ENCODE results near the gene CCDC102A.

Gene CCDC102A

DNA sequence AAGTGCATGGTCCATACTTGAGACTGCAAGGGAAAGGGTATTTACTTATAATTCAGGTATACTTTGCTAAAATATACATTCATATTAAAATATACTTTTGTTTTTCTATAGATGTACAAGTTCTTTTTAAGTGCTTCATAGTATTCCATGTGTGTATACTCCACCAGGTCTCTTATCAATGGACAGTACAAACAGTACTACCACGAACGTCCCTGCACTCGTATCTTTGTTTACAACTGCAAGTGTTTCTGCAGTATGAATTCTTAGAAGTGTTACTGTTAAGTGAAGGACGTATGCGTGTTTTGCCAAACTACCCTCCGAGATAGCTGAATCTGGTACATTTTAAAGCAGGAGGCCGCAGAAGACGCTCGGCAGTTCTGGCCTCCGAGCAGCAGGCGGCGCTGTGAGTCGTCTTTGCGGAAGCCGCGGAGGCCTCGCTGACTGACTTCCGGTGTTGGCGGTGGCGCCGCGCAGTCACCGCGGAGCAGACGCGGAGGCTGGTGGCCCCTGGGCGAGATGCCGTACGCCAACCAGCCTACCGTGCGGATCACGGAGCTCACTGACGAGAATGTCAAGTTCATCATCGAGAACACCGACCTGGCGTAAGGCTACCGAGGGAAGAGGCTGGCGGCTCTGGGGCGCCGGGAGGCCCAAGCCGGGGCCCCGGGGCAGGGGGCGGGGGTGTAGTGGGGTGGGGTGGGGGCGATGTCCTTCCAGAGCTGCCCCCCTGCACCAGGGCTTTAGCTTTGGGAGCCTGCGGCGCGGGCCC is 74.0 kb downstream of the CCDC102A start, which contains the start of gene POLR2C:
POLR2C (plus strand) TSS at position 471 of the 769 bp plus-strand sequence; CDS start at position 517, 46 bp downstream.
- peak within 1 kb of the TSS; percentile 95 for H3K4me3 ChIP-seq (ENCODE audit: low read length)
- TF ChIP-seq, protein P1, sequence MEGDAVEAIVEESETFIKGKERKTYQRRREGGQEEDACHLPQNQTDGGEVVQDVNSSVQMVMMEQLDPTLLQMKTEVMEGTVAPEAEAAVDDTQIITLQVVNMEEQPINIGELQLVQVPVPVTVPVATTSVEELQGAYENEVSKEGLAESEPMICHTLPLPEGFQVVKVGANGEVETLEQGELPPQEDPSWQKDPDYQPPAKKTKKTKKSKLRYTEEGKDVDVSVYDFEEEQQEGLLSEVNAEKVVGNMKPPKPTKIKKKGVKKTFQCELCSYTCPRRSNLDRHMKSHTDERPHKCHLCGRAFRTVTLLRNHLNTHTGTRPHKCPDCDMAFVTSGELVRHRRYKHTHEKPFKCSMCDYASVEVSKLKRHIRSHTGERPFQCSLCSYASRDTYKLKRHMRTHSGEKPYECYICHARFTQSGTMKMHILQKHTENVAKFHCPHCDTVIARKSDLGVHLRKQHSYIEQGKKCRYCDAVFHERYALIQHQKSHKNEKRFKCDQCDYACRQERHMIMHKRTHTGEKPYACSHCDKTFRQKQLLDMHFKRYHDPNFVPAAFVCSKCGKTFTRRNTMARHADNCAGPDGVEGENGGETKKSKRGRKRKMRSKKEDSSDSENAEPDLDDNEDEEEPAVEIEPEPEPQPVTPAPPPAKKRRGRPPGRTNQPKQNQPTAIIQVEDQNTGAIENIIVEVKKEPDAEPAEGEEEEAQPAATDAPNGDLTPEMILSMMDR (conservative IDR thresholded peaks at IDR 0.05; ENCODE audit: low read depth, low read length): peak; percentile 93
- no peak for DNase-seq (ENCODE audit: low read depth)
